Rectal smooth muscle tissue (tissue), 1 donor: ENCODE data around the gene HOXC9.
A peak's percentile ranks its signal among the peaks of the same experiment; 100 is the strongest.

Source experiments
- H3K27ac ChIP-seq: one replicate; pipeline ENCODE4 v1.7.0; 2013; ENCODE audit warnings: low read depth, low read length, inconsistent platforms
- H3K27me3 ChIP-seq: one replicate; pipeline ENCODE4 v1.7.0; 2013; ENCODE audit warnings: low read length; ENCODE audit not compliant: control insufficient read depth, insufficient read depth
- H3K36me3 ChIP-seq: one replicate; pipeline ENCODE4 v1.7.0; 2013; ENCODE audit warnings: low read length; ENCODE audit not compliant: control insufficient read depth, insufficient read depth
- H3K4me1 ChIP-seq: one replicate; pipeline ENCODE4 v1.7.0; 2013; ENCODE audit warnings: low read length; ENCODE audit not compliant: control insufficient read depth, insufficient read depth
- H3K4me3 ChIP-seq: one replicate; pipeline ENCODE4 v1.7.0; 2013; ENCODE audit warnings: low read length
- H3K9ac ChIP-seq: one replicate; pipeline ENCODE4 v1.7.0; 2013; ENCODE audit warnings: low read length

Gene HOXC9

DNA sequence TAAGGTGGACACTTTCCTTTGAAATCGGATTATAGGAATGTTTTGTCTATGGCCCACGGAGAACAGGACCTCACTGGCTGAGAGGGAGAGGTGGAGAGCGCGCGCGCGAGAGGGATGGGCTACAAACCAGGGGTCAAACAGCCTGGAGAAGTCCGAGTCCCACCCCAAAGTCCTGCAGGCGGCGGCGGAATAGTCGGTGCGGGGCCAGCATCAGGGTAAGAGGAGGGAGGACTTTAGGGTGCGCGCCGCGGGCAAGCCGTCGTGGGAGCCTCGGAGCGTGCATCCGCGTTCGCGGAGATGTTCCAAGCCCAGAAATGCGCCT is 5.5 kb downstream of the HOXC9 start:
- Histone ChIP-seq H3K4me1 (peaks cover 3% of the 10 kb centered on the region), H3K27ac (no peak overlapping the region), H3K27me3 (peaks cover 75% of the 10 kb centered on the region), H3K4me3 (no peak overlapping the region), H3K36me3 (no peaks in the 10 kb centered on the region), H3K9ac (no peak overlapping the region)

DNA sequence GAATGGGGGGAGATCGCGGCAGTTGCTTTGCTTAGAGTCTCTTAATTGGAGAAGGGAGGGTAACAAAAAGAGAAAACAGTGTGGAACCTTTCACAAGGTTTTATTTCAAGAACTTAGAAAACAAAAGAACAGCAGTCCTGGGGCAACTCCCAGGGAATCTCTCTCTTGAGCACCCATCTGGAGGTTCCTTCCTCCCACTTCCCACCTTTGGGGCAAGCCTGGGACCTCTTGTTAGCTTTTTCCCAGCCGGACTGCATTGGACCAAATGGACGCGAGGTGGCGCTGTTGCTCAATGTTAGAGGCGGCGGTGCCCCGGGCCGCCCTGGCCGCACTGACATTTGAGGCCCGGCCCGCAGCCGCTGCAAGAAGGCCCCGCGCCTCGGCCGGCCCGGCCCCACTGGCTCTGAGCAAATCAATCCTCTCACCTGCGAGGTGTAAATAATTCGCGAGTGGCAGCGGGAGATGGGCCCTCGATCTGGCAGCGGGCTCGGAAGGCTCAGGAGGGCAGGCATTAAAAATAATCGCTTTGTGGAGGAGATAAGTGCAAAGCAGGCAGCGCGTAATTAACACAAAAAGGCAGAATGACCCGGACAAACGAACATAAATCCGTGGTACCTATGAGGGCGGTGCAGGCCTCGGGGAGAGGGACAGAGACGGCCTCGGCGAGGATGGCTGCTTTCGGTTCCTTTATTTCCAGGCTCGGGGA is 6.0 kb downstream of the HOXC9 start:
- no peak overlapping the region for H3K9ac ChIP-seq
- peaks cover 75% of the 10 kb centered on the region for H3K27me3 ChIP-seq
- no peak overlapping the region for H3K27ac ChIP-seq
- H3K36me3 ChIP-seq = no peaks in the 10 kb centered on the region
- H3K4me3 ChIP-seq = peak overlapping the region; percentile 39
- H3K4me1 ChIP-seq = peaks cover 3% of the 10 kb centered on the region

DNA sequence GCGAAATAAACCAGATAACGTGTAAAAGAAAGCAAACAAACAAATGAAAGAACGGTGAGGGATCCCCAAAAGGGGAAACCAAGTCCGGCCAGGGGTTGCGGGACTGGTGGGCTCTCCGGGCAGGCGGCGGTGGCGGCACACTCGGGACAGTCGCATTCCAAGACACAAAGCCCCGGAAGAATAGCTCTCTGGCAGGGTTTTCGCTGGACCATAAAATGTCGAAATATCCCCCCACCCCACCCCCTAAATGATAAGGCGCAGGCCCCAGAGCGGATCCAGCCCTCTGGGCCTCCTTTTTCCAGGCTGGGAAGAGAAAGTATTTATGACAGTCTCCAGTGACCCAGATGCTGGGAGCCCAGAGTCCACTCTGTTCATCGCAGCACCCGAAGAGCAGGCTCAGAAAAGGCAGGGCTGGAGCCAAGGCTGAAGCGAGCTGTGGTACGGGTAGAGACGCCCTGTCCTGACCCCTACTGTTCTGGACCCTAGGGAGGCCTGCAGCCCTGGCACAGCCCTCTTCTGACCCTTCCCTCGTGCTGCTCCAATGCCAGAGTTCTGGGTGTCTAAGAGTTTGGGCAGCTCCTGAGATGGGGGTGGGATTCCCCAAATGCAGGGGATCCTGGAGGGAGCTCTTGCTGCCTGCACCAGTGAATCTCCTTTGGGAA is 6.7 kb downstream of the HOXC9 start:
- peaks cover 3% of the 10 kb centered on the region for H3K4me1 ChIP-seq
- H3K36me3 ChIP-seq = no peaks in the 10 kb centered on the region
- H3K9ac ChIP-seq = no peak overlapping the region
- H3K27ac ChIP-seq = no peak overlapping the region
- peaks cover 72% of the 10 kb centered on the region for H3K27me3 ChIP-seq
- peak overlapping the region; percentile 39 for H3K4me3 ChIP-seq

GRCh38 chr12:54007538-54008259 is 7.7 kb downstream of the HOXC9 start:
- no peaks in the 10 kb centered on the region for H3K36me3 ChIP-seq
- H3K27ac ChIP-seq = no peak overlapping the region
- no peak overlapping the region for H3K4me3 ChIP-seq
- no peak overlapping the region for H3K9ac ChIP-seq
- H3K4me1 ChIP-seq = peaks cover 3% of the 10 kb centered on the region
- H3K27me3 ChIP-seq = peaks cover 66% of the 10 kb centered on the region

DNA sequence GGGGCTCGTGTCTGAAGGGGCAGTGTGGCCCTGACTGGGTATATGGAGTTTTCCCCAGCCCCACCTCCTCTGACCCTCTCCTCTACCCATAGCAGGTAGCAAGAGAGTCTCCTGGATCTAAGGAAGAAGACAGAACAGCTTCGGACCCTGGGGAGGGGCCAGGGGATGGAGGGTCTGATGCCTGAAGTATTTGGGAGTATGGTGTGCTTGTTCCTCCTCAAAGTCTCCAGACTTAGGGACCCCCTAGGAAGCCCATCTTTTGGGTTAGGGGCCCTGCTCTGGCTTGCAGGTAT is 8.2 kb downstream of the HOXC9 start:
- no peaks in the 10 kb centered on the region for H3K36me3 ChIP-seq
- peaks cover 3% of the 10 kb centered on the region for H3K4me1 ChIP-seq
- H3K27ac ChIP-seq = no peak overlapping the region
- H3K9ac ChIP-seq = no peak overlapping the region
- H3K4me3 ChIP-seq = no peak overlapping the region
- peaks cover 67% of the 10 kb centered on the region for H3K27me3 ChIP-seq

DNA sequence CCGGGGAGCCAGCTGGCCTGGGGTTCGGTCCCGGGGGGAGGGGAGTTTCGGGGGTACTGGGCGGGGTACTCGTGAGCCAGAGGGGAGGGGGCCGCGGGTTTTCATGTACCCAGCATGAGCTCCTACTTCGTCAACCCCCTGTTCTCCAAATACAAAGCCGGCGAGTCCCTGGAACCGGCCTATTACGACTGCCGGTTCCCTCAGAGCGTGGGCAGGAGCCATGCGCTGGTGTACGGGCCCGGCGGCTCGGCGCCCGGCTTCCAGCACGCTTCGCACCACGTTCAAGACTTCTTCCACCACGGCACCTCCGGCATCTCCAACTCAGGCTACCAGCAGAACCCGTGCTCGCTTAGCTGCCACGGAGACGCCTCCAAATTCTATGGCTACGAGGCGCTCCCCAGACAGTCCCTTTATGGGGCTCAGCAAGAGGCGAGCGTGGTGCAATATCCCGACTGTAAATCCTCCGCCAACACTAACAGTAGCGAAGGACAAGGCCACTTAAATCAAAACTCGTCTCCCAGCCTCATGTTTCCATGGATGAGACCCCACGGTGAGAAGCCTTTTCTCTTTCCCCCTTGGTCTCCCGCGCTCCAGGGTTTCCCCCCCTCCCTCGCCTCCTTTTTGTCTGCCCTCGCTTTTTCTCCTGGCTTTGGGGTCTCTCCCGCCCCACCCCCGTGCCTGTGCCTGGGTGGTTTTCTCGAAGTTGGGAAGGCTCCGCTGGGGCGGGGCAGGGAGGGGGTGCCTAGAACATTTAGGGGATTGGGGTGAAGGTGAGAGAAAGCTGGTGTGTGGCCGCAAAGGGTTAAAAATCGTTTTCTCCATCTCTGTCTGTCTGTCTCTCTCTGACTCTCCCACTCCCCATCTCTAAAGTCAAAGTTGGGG is 9.5 kb downstream of the HOXC9 start:
- Histone ChIP-seq H3K4me3 (no peak overlapping the region), H3K27me3 (peaks cover 75% of the 10 kb centered on the region), H3K27ac (no peak overlapping the region), H3K36me3 (no peaks in the 10 kb centered on the region), H3K9ac (no peak overlapping the region), H3K4me1 (peaks cover 3% of the 10 kb centered on the region)

- Histone ChIP-seq H3K27me3 (peaks cover 74% of the 10 kb centered on the region), H3K9ac (no peak overlapping the region), H3K4me3 (no peak overlapping the region), H3K27ac (no peak overlapping the region), H3K36me3 (no peaks in the 10 kb centered on the region), H3K4me1 (peaks cover 3% of the 10 kb centered on the region)
These were observed 10.4 kb downstream of the HOXC9 start for GRCh38 chr12:54010053-54010971.

DNA sequence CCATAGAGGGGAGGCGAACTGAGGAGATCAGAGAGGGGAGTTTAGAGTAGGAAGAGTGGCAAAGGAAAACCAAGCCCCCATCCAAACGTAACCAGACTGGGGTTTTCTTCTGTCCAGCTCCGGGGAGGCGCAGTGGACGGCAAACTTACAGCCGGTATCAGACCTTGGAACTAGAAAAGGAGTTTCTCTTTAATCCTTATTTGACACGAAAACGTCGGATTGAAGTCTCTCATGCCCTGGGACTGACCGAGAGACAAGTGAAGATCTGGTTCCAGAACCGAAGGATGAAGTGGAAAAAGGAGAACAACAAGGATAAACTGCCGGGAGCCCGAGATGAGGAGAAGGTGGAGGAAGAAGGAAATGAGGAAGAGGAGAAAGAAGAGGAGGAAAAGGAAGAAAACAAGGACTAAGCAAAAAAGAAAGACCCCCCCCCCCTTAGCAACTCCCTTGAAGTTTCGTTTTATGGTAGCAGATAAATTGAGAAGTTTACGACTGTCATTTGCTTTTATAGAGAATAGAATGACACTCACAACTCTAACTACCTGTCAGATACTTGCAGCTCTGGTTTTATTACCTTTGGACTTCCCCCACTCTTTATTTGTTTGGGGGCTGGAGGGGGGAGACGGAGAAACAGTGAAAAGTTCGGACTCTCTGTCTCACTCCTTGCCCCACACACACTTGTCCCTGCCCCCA is 11.2 kb downstream of the HOXC9 start:
- Histone ChIP-seq H3K9ac (no peak overlapping the region), H3K27ac (no peak overlapping the region), H3K4me3 (no peak overlapping the region), H3K4me1 (peaks cover 3% of the 10 kb centered on the region), H3K36me3 (no peaks in the 10 kb centered on the region), H3K27me3 (peaks cover 74% of the 10 kb centered on the region)

GRCh38 chr12:54011665-54012532 is 11.9 kb downstream of the HOXC9 start:
- Histone ChIP-seq H3K4me1 (peaks cover 3% of the 10 kb centered on the region), H3K27me3 (peaks cover 72% of the 10 kb centered on the region), H3K4me3 (no peak overlapping the region), H3K36me3 (no peaks in the 10 kb centered on the region), H3K27ac (no peak overlapping the region), H3K9ac (no peak overlapping the region)

- peaks cover 3% of the 10 kb centered on the region for H3K4me1 ChIP-seq
- H3K27ac ChIP-seq = no peak overlapping the region
- peaks cover 70% of the 10 kb centered on the region for H3K27me3 ChIP-seq
- no peak overlapping the region for H3K9ac ChIP-seq
- no peaks in the 10 kb centered on the region for H3K36me3 ChIP-seq
- H3K4me3 ChIP-seq = no peak overlapping the region
These were observed 12.9 kb downstream of the HOXC9 start for GRCh38 chr12:54012631-54013409.
